Endothelial cell of umbilical vein (primary cell): Measurements from ENCODE around the gene FTO. TPM values are rescaled to one million over a fixed set of nuclear protein-coding genes. Genes with fewer than 3 reads are reported as not detected.

Source experiments
- BruUV-seq: library from RNA; stranded (reverse); fragments of 400-500 nt; replicated peaks from 2 replicates; lab custom pipeline; 2021; lab: Mats Ljungman, UMichigan
- CTCF ChIA-PET: fragments of 300-600, 350-600 bp; sonication (Branson Sonifier 250); formaldehyde crosslinking; loops from one replicate; lab custom pipeline; 2021; ENCODE audit warnings: antibody characterized with exemption, inconsistent platforms; lab: Charles Lee
- POLR2A ChIA-PET: fragments of 300-600, 350-600 bp; sonication (Branson Sonifier 250); formaldehyde crosslinking; loops from one replicate; lab custom pipeline; 2021; ENCODE audit warnings: antibody characterized with exemption, inconsistent platforms; lab: Charles Lee
- DNase-seq: peaks from one replicate; pipeline ENCODE4 v3.0.0-alpha.2; 2011; ENCODE audit warnings: low read depth, low spot score
- FAIRE-seq: peaks from 2 replicates; lab custom pipeline; 2011; peaks lifted over from hg19 to GRCh38; lab: Jason Lieb, UNC
- H2AFZ ChIP-seq: 2 replicates; pipeline ENCODE4 v1.6.0; 2012; ENCODE audit warnings: low read depth, low read length, control low read depth, inconsistent platforms
- H3K27ac ChIP-seq: 2 replicates; pipeline ENCODE4 v1.5.1; 2011; ENCODE audit warnings: low read depth, mild to moderate bottlenecking, control low read depth, low read length, moderate library complexity; ENCODE audit not compliant: insufficient read depth
- H3K27me3 ChIP-seq, 2 experiments: 2 replicates each; pipeline versions ENCODE4 v1.6.0 to v1.6.1; 2011; ENCODE audit warnings: low read length in 2 of 2, mixed read lengths in 1 of 2; ENCODE audit not compliant: control insufficient read depth in 2 of 2, insufficient read depth in 2 of 2
- H3K36me3 ChIP-seq, 2 experiments: 2 replicates in 1 of 2; 3 replicates in 1 of 2; pipeline ENCODE4 v1.5.1; 2011; ENCODE audit warnings: low read length in 2 of 2, mild to moderate bottlenecking in 1 of 2, moderate library complexity in 1 of 2; ENCODE audit not compliant: control insufficient read depth in 2 of 2, insufficient read depth in 2 of 2; ENCODE audit errors: extremely low read depth in 1 of 2
- H3K4me1 ChIP-seq: 3 replicates; pipeline ENCODE4 v1.5.1; 2011; ENCODE audit warnings: mild to moderate bottlenecking, low read length; ENCODE audit not compliant: control insufficient read depth, insufficient read depth; ENCODE audit errors: extremely low read depth
- H3K4me2 ChIP-seq: 2 replicates; pipeline ENCODE4 v1.6.1; 2011; ENCODE audit warnings: low read length, control low read depth, mixed read lengths; ENCODE audit not compliant: insufficient read depth
- H3K4me3 ChIP-seq, 3 experiments: fragments of 200-600 bp in 1 of 3; sonication (generic), shearing (Covaris generic) in 1 of 3; replicated peaks in 1 of 3; 2 replicates each; pipeline ENCODE4 v1.5.1; 2011 to 2016; ENCODE audit warnings: control low read depth in 3 of 3, low read length in 3 of 3, mild to moderate bottlenecking in 2 of 3, inconsistent platforms in 1 of 3, low read depth in 1 of 3, moderate library complexity in 1 of 3; ENCODE audit not compliant: insufficient read depth in 1 of 3
- H3K79me2 ChIP-seq: 2 replicates; pipeline ENCODE4 v1.6.0; 2012; ENCODE audit warnings: low read length, inconsistent platforms; ENCODE audit not compliant: control insufficient read depth, insufficient read depth
- H3K9ac ChIP-seq: replicated peaks from 2 replicates; pipeline ENCODE3; 2011; ENCODE audit warnings: low read length, control low read depth; ENCODE audit not compliant: insufficient read depth; ENCODE audit errors: extremely low read depth
- H3K9me1 ChIP-seq: replicated peaks from 3 replicates; pipeline ENCODE4 v1.6.0; 2011; ENCODE audit warnings: mild to moderate bottlenecking, low read length; ENCODE audit not compliant: control insufficient read depth, insufficient read depth; ENCODE audit errors: extremely low read depth
- H3K9me3 ChIP-seq: replicated peaks from 2 replicates; pipeline ENCODE4 v1.5.1; 2012; ENCODE audit warnings: low read length, inconsistent platforms; ENCODE audit not compliant: control insufficient read depth, insufficient read depth
- H4K20me1 ChIP-seq: replicated peaks from 2 replicates; pipeline ENCODE3; 2011; ENCODE audit warnings: mild to moderate bottlenecking, low read length; ENCODE audit not compliant: control insufficient read depth, insufficient read depth; ENCODE audit errors: extremely low read depth
- CTCF ChIP-seq, 2 donors: IDR thresholded peaks; 1 replicate in 1 of 2; 2 replicates in 1 of 2; pipeline ENCODE4 v1.5.1; 2011; ENCODE audit warnings: low read length in 2 of 2, mild to moderate bottlenecking in 2 of 2, moderate library complexity in 2 of 2, control low read depth in 1 of 2, inconsistent platforms in 1 of 2, low read depth in 1 of 2; ENCODE audit not compliant: insufficient read depth in 1 of 2; ENCODE audit errors: extremely low read depth in 1 of 2
- EZH2 ChIP-seq: IDR thresholded peaks from 2 replicates; pipeline ENCODE4 v1.6.1; 2012; ENCODE audit warnings: borderline replicate concordance, low read depth, mild to moderate bottlenecking, moderate library complexity, low read length, inconsistent platforms; ENCODE audit not compliant: severe bottlenecking
- FOS ChIP-seq: IDR thresholded peaks from 2 replicates; pipeline ENCODE4 v1.6.1; 2011; ENCODE audit warnings: mild to moderate bottlenecking, low read length, moderate library complexity, borderline replicate concordance; ENCODE audit not compliant: insufficient read depth
- GATA2 ChIP-seq: IDR thresholded peaks from 2 replicates; pipeline ENCODE4 v1.7.0; 2011; ENCODE audit warnings: low read depth, mild to moderate bottlenecking, moderate library complexity, mixed read lengths, low read length; ENCODE audit not compliant: insufficient read length, insufficient read depth
- JUN ChIP-seq: IDR thresholded peaks from 2 replicates; pipeline ENCODE4 v1.6.1; 2011; ENCODE audit warnings: borderline replicate concordance, low read depth; ENCODE audit not compliant: insufficient read length, insufficient read depth
- MAX ChIP-seq: IDR thresholded peaks from 2 replicates; pipeline ENCODE4 v1.6.1; 2011; ENCODE audit not compliant: insufficient read depth, insufficient read length
- MYC ChIP-seq: IDR thresholded peaks from one replicate; pipeline ENCODE4 v1.6.1; 2011; ENCODE audit warnings: mild to moderate bottlenecking, low read depth, low read length
- POLR2A ChIP-seq: IDR thresholded peaks from 2 replicates; pipeline ENCODE4 v1.6.1; 2012; ENCODE audit warnings: low read depth, mild to moderate bottlenecking, control low read depth, low read length
- POLR2AphosphoS5 ChIP-seq: IDR thresholded peaks from 2 replicates; pipeline ENCODE4 v1.6.1; 2012; ENCODE audit warnings: low read depth, mild to moderate bottlenecking, control low read depth, low read length, moderate library complexity; ENCODE audit not compliant: insufficient read depth
- dilution Hi-C: fragments of 300-500 bp; cut with MboI; formaldehyde crosslinking; loops from one replicate; pipeline ENCODE4 v1.15.0; 2019; ENCODE audit warnings: low sequenced_read_pairs; ENCODE audit not compliant: extremely low pct_ligation_motif_present
- intact Hi-C: fragments of 100-400 bp; cut with micrococcal nuclease; formaldehyde crosslinking; loops from one replicate; pipeline ENCODE4 v1.10.0; 2022
- polyA plus RNA-seq, 4 experiments: library from polyadenylated mRNA; depleted of rRNA in 3 of 4; stranded (reverse) in 3 of 4; unstranded in 1 of 4; fragments of >200 nt; gene quantifications; 2 replicates each; pipeline versions ENCODE4 v1.2.1 to v1.2.3, GENCODE V29; 2011 to 2012; ENCODE audit warnings: missing spikeins in 1 of 4
- total RNA-seq: library from RNA; stranded (reverse); gene quantifications from 2 replicates; pipeline ENCODE4 v1.2.3, GENCODE V29; 2021

The FTO gene
- total and polyA plus RNA-seq, 2 donors (not counting 3 experiments of a cell fraction or from before 2014, with no cell fraction given) = 48.6 to 87.1 TPM

GRCh38 chr16:54066451-54067105, 362.6 kb downstream of the FTO start:
- no peak for TF ChIP-seq MAX
- TF ChIP-seq JUN = no peak
- TF ChIP-seq EZH2 = no peak
- TF ChIP-seq POLR2AphosphoS5 = no peak
- no peak for TF ChIP-seq MYC
- no peak for TF ChIP-seq GATA2
- TF ChIP-seq CTCF (IDR thresholded peaks at IDR 0.05; ENCODE audit: extremely low read depth in 1 of 2, insufficient read depth in 1 of 2, low read depth in 1 of 2, low read length in 2 of 2) = no peak
- no peak for TF ChIP-seq FOS
- TF ChIP-seq POLR2A = no peak
- H3K9me1 ChIP-seq = no peaks in the 10 kb centered on the region
- no peak overlapping the region for H3K27ac ChIP-seq
- no peak overlapping the region for H3K4me3 ChIP-seq
- H3K79me2 ChIP-seq = no peaks in the 10 kb centered on the region
- intact Hi-C loops = no loop called here
- H3K9ac ChIP-seq = no peak overlapping the region
- dilution Hi-C loops = no loop called here
- H3K27me3 ChIP-seq = no peaks in the 10 kb centered on the region
- DNase-seq (peak; percentile 20), FAIRE-seq (peak; percentile 53)
- ChIA-PET POLR2A (no interaction called here), CTCF (interaction anchor here (0.9 to 2.2 kb wide), 2 partner anchors 10 to 14 kb away, joined by 4 to 6 read pairs; no protein-coding TSS in a partner anchor)
- no peak overlapping the region for H2AFZ ChIP-seq
- H3K4me1 ChIP-seq = no peaks in the 10 kb centered on the region
- no peaks in the 10 kb centered on the region for H3K36me3 ChIP-seq
- no peaks in the 10 kb centered on the region for H3K9me3 ChIP-seq
- BruUV-seq = no TSS peak
- no peaks in the 10 kb centered on the region for H4K20me1 ChIP-seq
- H3K4me2 ChIP-seq = no peak overlapping the region
